Measurements from ENCODE around the gene OSER1. TPM values are rescaled to one million over a fixed set of nuclear protein-coding genes. Genes with fewer than 3 reads are reported as not detected.

The OSER1 gene
- total and polyA plus RNA-seq, 2 of the 8 experiments (the other 6 are each of a cell fraction or from before 2014, with no cell fraction given) = 24.5 to 31.8 TPM

GRCh38 chr20:44224637-44225036 is 14.1 kb upstream of the OSER1 start (continued):
- TF ChIP-seq HDAC2 (IDR thresholded peaks at IDR 0.05; ENCODE audit: borderline replicate concordance in 1 of 2, low read depth in 2 of 2, low read length in 2 of 2) = no peak
